Body of pancreas (tissue), 4 donors: ENCODE results near the gene ADRA2A. TPM values are rescaled to one million over a fixed set of nuclear protein-coding genes. Genes with fewer than 3 reads are reported as not detected.

Experiments
- ATAC-seq: fragments of 150-250 bp; one replicate; pipeline ENCODE4 v1.9.1; 2016
- DNase-seq, 4 donors: peaks; one replicate each; pipeline ENCODE4 v3.0.0-alpha.2; 2019
- H3K27ac ChIP-seq, 4 donors: fragments of 200-600 bp; sonication (generic); 1 replicate in 3 of 4; 2 replicates in 1 of 4; pipeline versions ENCODE4 v1.5.1 to v1.6.1; 2016 to 2019; ENCODE audit warnings: mild to moderate bottlenecking in 1 of 4, mixed read lengths in 1 of 4, moderate library complexity in 1 of 4
- H3K27me3 ChIP-seq, 2 donors: fragments of 200-600 bp; sonication (generic); one replicate each; pipeline ENCODE4 v1.6.0; 2016; ENCODE audit warnings: mild to moderate bottlenecking in 1 of 2
- H3K36me3 ChIP-seq, 2 donors: fragments of 200-600 bp; sonication (generic); replicated peaks in 1 of 2; 2 replicates each; pipeline ENCODE4 v1.5.1; 2016; ENCODE audit warnings: low read depth in 2 of 2; ENCODE audit not compliant: insufficient read depth in 1 of 2
- H3K4me1 ChIP-seq: fragments of 200-600 bp; sonication (generic); one replicate; pipeline ENCODE4 v1.6.0; 2016
- H3K4me3 ChIP-seq, 2 donors: fragments of 200-600 bp; sonication (generic); 1 replicate in 1 of 2; 2 replicates in 1 of 2; pipeline ENCODE4 v1.5.1; 2016 to 2019
- H3K9me3 ChIP-seq, 3 donors: fragments of 200-600 bp; sonication (generic); 1 replicate in 2 of 3; 2 replicates in 1 of 3; pipeline ENCODE4 v1.5.1; 2016
- POLR2A ChIP-seq, 3 donors: fragments of 450-650 bp; IDR thresholded peaks; one replicate each; pipeline ENCODE4 v1.6.1; 2016; ENCODE audit warnings: antibody characterized with exemption in 3 of 3, mild to moderate bottlenecking in 2 of 3
- WGBS, 2 donors: methylation state at CpG; one replicate each; pipeline ENCODE4 v1.1.5; 2017; 5-methylcytosine and 5-hydroxymethylcytosine counted together
- intact Hi-C: fragments of 100-400 bp; cut with DNase I; formaldehyde crosslinking; loops from one replicate; pipeline ENCODE4 v1.15.1; 2023
- total RNA-seq, 2 donors: library from RNA; depleted of rRNA; stranded (reverse); fragments of >200 nt; gene quantifications; one replicate each; pipeline ENCODE4 v1.1.0, GENCODE V29; 2016
- TF ChIP-seq, protein P1 (sequence below), 7 experiments: fragments of 450-650 bp in 4 of 7; fragments of 200-600 bp in 3 of 7; sonication (generic) in 3 of 7; IDR thresholded peaks; one replicate each; pipeline ENCODE4 v1.5.1; 2016 to 2019; ENCODE audit warnings: antibody characterized with exemption in 7 of 7

The ADRA2A gene
- total RNA-seq, 2 donors from 2014 or later: 25.4 to 115 TPM

DNA sequence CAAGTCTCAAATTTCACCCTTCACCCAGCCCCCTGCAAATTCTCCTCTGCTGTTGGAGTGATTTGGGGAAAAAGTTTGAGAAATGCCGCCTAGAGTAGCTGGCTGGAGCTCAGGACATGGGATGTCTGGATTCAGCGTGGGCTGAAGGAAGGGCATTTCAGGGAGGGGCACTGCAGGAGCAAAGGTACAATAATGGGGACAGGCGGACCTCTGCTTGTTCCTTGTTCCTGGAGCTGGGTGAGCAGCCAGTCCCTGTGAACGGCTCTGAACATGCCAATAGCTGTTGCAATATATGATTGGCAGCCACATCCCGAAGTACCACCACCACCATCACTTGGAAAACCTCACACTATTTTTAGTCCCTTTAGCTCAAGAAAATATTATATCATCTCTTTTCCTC is 23.4 kb downstream of the ADRA2A start:
- Histone ChIP-seq H3K9me3 (no peaks in the 10 kb centered on the region), H3K4me1 (peaks cover 37% of the 10 kb centered on the region), H3K27ac (no peak overlapping the region), H3K4me3 (no peak overlapping the region), H3K27me3 (no peaks in the 10 kb centered on the region), H3K36me3 (no peaks in the 10 kb centered on the region)
- no peak for DNase-seq
- ATAC-seq: no peak
- 79 to 87% methylated on average over 5 of the region's 5 CpGs for WGBS, 2 donors
- TF ChIP-seq, protein P1, sequence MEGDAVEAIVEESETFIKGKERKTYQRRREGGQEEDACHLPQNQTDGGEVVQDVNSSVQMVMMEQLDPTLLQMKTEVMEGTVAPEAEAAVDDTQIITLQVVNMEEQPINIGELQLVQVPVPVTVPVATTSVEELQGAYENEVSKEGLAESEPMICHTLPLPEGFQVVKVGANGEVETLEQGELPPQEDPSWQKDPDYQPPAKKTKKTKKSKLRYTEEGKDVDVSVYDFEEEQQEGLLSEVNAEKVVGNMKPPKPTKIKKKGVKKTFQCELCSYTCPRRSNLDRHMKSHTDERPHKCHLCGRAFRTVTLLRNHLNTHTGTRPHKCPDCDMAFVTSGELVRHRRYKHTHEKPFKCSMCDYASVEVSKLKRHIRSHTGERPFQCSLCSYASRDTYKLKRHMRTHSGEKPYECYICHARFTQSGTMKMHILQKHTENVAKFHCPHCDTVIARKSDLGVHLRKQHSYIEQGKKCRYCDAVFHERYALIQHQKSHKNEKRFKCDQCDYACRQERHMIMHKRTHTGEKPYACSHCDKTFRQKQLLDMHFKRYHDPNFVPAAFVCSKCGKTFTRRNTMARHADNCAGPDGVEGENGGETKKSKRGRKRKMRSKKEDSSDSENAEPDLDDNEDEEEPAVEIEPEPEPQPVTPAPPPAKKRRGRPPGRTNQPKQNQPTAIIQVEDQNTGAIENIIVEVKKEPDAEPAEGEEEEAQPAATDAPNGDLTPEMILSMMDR (IDR thresholded peaks at IDR 0.05): no peak
- no peak for TF ChIP-seq POLR2A (IDR thresholded peaks at IDR 0.05)
- intact Hi-C loops: no loop called here

GRCh38 chr10:111101796-111102195 is 25.0 kb downstream of the ADRA2A start:
- DNase-seq (no peak), ATAC-seq (no peak)
- Histone ChIP-seq H3K4me1 (peaks cover 48% of the 10 kb centered on the region), H3K4me3 (no peak overlapping the region), H3K27me3 (no peaks in the 10 kb centered on the region), H3K36me3 (no peaks in the 10 kb centered on the region), H3K9me3 (no peaks in the 10 kb centered on the region), H3K27ac (peak overlapping the region in 3 of 4 donors; percentile 63 to 79 (median 71))
- WGBS, 2 donors: 77 to 89% methylated on average over 4 of the region's 4 CpGs
- no peak for TF ChIP-seq POLR2A (IDR thresholded peaks at IDR 0.05)
- TF ChIP-seq, protein P1 (IDR thresholded peaks at IDR 0.05): no peak
- intact Hi-C loops: no loop called here

GRCh38 chr10:111102359-111102837 is 25.6 kb downstream of the ADRA2A start:
- peaks cover 54% of the 10 kb centered on the region for H3K4me1 ChIP-seq
- intact Hi-C loops: no loop called here
- 76% methylated on average over 4 of the region's 4 CpGs for WGBS, 2 donors
- no peaks in the 10 kb centered on the region for H3K36me3 ChIP-seq
- no peaks in the 10 kb centered on the region for H3K27me3 ChIP-seq
- ATAC-seq (no peak), DNase-seq (peak in 2 of 4 donors; percentile 36 to 45)
- no peaks in the 10 kb centered on the region for H3K9me3 ChIP-seq
- TF ChIP-seq, protein P1 (IDR thresholded peaks at IDR 0.05): no peak
- no peak for TF ChIP-seq POLR2A (IDR thresholded peaks at IDR 0.05)
- H3K4me3 ChIP-seq: no peak overlapping the region
- peak overlapping the region in 3 of 4 donors; percentile 63 to 79 (median 71) for H3K27ac ChIP-seq

DNA sequence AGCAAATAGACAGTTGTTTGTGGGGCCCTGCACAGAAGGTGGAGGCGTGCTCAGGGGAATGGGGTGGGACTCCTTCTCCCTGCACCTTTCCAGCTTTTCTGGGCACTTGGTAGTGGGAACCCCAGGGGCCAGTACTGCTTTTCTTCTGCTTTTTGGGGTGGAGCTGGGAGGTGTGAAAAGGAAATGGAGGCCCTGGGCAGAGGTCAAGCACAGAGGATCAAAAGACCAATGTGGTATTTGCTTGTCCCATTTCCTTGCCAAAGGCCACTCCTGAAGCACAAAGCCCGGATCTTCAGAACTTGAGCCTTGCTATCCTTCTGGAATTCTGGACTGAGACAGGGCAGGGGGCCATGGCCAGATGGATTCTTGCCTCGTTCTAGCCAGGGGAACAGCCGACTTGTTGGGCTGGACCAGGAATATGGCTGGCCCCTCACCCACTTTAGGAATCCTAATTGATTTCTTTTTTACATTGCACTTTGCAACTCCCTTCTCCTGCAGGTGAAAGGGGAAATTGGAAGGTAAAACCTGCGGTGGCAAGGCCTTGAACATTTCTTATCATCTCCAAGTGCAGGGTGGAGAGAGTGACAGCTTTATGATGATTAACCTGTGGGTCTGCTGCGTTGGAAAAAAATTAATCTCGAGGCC is 26.5 kb downstream of the ADRA2A start:
- H3K4me1 ChIP-seq: peaks cover 63% of the 10 kb centered on the region
- no peaks in the 10 kb centered on the region for H3K27me3 ChIP-seq
- intact Hi-C loops: no loop called here
- DNase-seq (no peak), ATAC-seq (no peak)
- TF ChIP-seq, protein P1 (IDR thresholded peaks at IDR 0.05): peak in 1 of 7 experiments; percentile 20
- TF ChIP-seq POLR2A (IDR thresholded peaks at IDR 0.05): no peak
- WGBS, 2 donors: 18 to 25% methylated on average over 7 of the region's 7 CpGs
- no peaks in the 10 kb centered on the region for H3K36me3 ChIP-seq
- H3K9me3 ChIP-seq: no peaks in the 10 kb centered on the region
- H3K4me3 ChIP-seq: no peak overlapping the region
- H3K27ac ChIP-seq: peak overlapping the region in 3 of 4 donors; percentile 63 to 79 (median 71)

DNA sequence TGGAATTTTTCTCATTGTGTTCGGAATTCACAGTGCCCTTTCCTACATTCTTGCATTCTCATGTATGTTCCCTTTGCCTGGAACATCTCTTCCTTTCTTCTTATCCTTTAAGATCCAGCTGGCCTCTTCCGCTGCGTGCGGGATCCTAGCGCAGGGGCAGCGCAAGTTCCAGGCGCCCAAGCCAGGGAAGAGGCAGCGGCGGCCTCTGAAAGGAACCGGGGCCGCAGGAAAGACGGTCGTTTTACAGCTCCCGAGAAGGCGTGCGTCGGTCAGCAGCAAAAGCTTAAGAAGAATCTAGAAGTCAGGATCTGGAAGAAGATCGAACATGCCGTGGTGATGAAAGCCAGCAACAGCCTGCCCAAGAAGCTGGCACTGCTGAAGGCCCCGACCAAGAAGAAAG is 28.0 kb downstream of the ADRA2A start:
- ATAC-seq (no peak), DNase-seq (no peak)
- Histone ChIP-seq H3K4me3 (no peak overlapping the region), H3K27me3 (no peaks in the 10 kb centered on the region), H3K27ac (peak overlapping the region in 3 of 4 donors; percentile 63 to 79 (median 71)), H3K9me3 (no peaks in the 10 kb centered on the region), H3K36me3 (no peaks in the 10 kb centered on the region), H3K4me1 (peaks cover 70% of the 10 kb centered on the region)
- TF ChIP-seq, protein P1 (IDR thresholded peaks at IDR 0.05): no peak
- TF ChIP-seq POLR2A (IDR thresholded peaks at IDR 0.05): no peak
- intact Hi-C loops: no loop called here
- 96% methylated on average over 20 of the region's 20 CpGs for WGBS, 2 donors
